GM12878 (cell line): ENCODE data around the gene KCNQ1. TPM values are rescaled to one million over a fixed set of nuclear protein-coding genes. Genes with fewer than 3 reads are reported as not detected.

Source experiments
- CBFB ChIP-seq: IDR thresholded peaks from 2 replicates; pipeline ENCODE4 v1.6.1; 2016; ENCODE audit warnings: antibody characterized with exemption, low read depth
- E2F8 ChIP-seq: fragments of 450-650 bp; IDR thresholded peaks from 2 replicates; pipeline ENCODE4 v1.6.1; 2018; ENCODE audit warnings: mild to moderate bottlenecking, low read depth, moderate library complexity; ENCODE audit not compliant: partially characterized antibody
- EED ChIP-seq: sonication (generic); IDR thresholded peaks from 2 replicates; pipeline ENCODE4 v1.6.1; 2016; ENCODE audit warnings: antibody characterized with exemption, low read depth
- EGR1 ChIP-seq, 2 experiments: IDR thresholded peaks; 1 replicate in 1 of 2; 2 replicates in 1 of 2; pipeline ENCODE4 v1.6.1; 2011 to 2012; ENCODE audit warnings: low read depth in 2 of 2, low read length in 2 of 2, borderline replicate concordance in 1 of 2, mild to moderate bottlenecking in 1 of 2, moderate library complexity in 1 of 2
- RB1 ChIP-seq: fragments of 450-650 bp; formaldehyde crosslinking; IDR thresholded peaks from 2 replicates; pipeline ENCODE4 v1.6.1; 2017; ENCODE audit warnings: mild to moderate bottlenecking, borderline replicate concordance
- RBBP5 ChIP-seq: fragments of 200-600 bp; sonication (generic); conservative IDR thresholded peaks from 2 replicates; pipeline ENCODE4 v1.6.1; 2016
- RELA ChIP-seq: fragments of 450-650 bp; IDR thresholded peaks from 2 replicates; pipeline ENCODE4 v1.8.0; 2014; ENCODE audit warnings: borderline replicate concordance; ENCODE audit not compliant: partially characterized antibody
- SIN3A ChIP-seq: IDR thresholded peaks from 2 replicates; pipeline ENCODE4 v1.6.1; 2012; ENCODE audit warnings: low read depth, low read length, improper control_type of control experiment
- TCF3 ChIP-seq: IDR thresholded peaks from 2 replicates; pipeline ENCODE4 v1.6.1; 2012; ENCODE audit warnings: low read depth, mild to moderate bottlenecking, low read length, borderline replicate concordance; ENCODE audit not compliant: insufficient read depth
- YY1 ChIP-seq: IDR thresholded peaks from 2 replicates; pipeline ENCODE4 v1.6.1; 2011; ENCODE audit warnings: low read depth, mild to moderate bottlenecking, low read length
- polyA plus RNA-seq, 11 experiments: library from polyadenylated mRNA; depleted of rRNA in 4 of 11; unstranded in 6 of 11; stranded (reverse) in 5 of 11; fragments of >200 nt; fragmentation: Nextera tagmentation in 4 of 11; fragmentation: Illumina TruSeq in 1 of 11; extraction: Ambion mirVana in 4 of 11; extraction: Trizol in 1 of 11; gene quantifications; 1 replicate in 1 of 11; 2 replicates in 10 of 11; pipeline versions ENCODE4 v1.2.1 to v1.2.3, GENCODE V29; 2011 to 2016; ENCODE audit warnings: inconsistent platforms in 2 of 11, missing spikeins in 2 of 11, low read depth in 1 of 11
- total RNA-seq, 4 experiments: library from RNA; depleted of rRNA in 3 of 4; stranded (reverse); fragments of >200 nt in 3 of 4; fragmentation: Illumina TruSeq in 1 of 4; extraction: Trizol in 1 of 4; gene quantifications; 2 replicates each; pipeline versions ENCODE4 v1.2.1 to v1.2.3, GENCODE V29; 2013 to 2021
- TF ChIP-seq, protein P1 (sequence below): fragments of 450-650 bp; IDR thresholded peaks from 2 replicates; pipeline ENCODE4 v1.6.1; 2017; ENCODE audit warnings: low read depth, mild to moderate bottlenecking, moderate library complexity
- TF ChIP-seq, protein P2 (sequence below): fragments of 450-650 bp; conservative IDR thresholded peaks from 2 replicates; pipeline ENCODE4 v1.6.1; 2017; ENCODE audit warnings: mild to moderate bottlenecking, moderate library complexity

KCNQ1 gene
- total and polyA plus RNA-seq, 10 of the 15 experiments (the other 5 are each of a cell fraction or from before 2014, with no cell fraction given) = 0.03 to 0.15 (median 0.12) TPM; not detected in 7

- no peak for TF ChIP-seq EED
- TF ChIP-seq EGR1 (IDR thresholded peaks at IDR 0.05; ENCODE audit: borderline replicate concordance in 1 of 2, low read depth in 2 of 2, low read length in 2 of 2) = 0 out of 3 replicates have a peak, but pooled peaks of 1 of the 2 experiments have one; percentile 1
- TF ChIP-seq, protein P1, sequence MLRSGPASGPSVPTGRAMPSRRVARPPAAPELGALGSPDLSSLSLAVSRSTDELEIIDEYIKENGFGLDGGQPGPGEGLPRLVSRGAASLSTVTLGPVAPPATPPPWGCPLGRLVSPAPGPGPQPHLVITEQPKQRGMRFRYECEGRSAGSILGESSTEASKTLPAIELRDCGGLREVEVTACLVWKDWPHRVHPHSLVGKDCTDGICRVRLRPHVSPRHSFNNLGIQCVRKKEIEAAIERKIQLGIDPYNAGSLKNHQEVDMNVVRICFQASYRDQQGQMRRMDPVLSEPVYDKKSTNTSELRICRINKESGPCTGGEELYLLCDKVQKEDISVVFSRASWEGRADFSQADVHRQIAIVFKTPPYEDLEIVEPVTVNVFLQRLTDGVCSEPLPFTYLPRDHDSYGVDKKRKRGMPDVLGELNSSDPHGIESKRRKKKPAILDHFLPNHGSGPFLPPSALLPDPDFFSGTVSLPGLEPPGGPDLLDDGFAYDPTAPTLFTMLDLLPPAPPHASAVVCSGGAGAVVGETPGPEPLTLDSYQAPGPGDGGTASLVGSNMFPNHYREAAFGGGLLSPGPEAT = 0 out of 2 replicates have a peak, but pooled peaks have one; percentile 23
- TF ChIP-seq RBBP5 = no peak
- TF ChIP-seq, protein P2, sequence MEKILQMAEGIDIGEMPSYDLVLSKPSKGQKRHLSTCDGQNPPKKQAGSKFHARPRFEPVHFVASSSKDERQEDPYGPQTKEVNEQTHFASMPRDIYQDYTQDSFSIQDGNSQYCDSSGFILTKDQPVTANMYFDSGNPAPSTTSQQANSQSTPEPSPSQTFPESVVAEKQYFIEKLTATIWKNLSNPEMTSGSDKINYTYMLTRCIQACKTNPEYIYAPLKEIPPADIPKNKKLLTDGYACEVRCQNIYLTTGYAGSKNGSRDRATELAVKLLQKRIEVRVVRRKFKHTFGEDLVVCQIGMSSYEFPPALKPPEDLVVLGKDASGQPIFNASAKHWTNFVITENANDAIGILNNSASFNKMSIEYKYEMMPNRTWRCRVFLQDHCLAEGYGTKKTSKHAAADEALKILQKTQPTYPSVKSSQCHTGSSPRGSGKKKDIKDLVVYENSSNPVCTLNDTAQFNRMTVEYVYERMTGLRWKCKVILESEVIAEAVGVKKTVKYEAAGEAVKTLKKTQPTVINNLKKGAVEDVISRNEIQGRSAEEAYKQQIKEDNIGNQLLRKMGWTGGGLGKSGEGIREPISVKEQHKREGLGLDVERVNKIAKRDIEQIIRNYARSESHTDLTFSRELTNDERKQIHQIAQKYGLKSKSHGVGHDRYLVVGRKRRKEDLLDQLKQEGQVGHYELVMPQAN = peak; percentile 91
- peak; percentile 32; the same call in 1 of the 2 replicates for TF ChIP-seq TCF3
- peak; percentile 14; the same call in 1 of the 2 replicates for TF ChIP-seq RB1
- TF ChIP-seq SIN3A = 0 out of 2 replicates have a peak, but pooled peaks have one; percentile 23
- TF ChIP-seq E2F8 = no peak
- TF ChIP-seq RELA = no peak
- 0 out of 2 replicates have a peak, but pooled peaks have one; percentile 92 for TF ChIP-seq YY1
- 0 out of 2 replicates have a peak, but pooled peaks have one; percentile 0 for TF ChIP-seq CBFB
Measured at GRCh38 chr11:2400762-2401435, 43.9 kb upstream of the KCNQ1 start (continued).
